Kidney (tissue), 14 donors: Measurements from ENCODE around the gene PRKCE. TPM values are rescaled to one million over a fixed set of nuclear protein-coding genes. Genes with fewer than 3 reads are reported as not detected.
A peak's percentile ranks its signal among the peaks of the same experiment; 100 is the strongest.

Experiments used
- DNase-seq, 5 donors: peaks; one replicate each; pipeline ENCODE4 v3.0.0-alpha.2; 2013 to 2020
- FAIRE-seq: peaks from 2 replicates; lab custom pipeline; 2012; peaks lifted over from hg19 to GRCh38; lab: Jason Lieb, UNC
- H3K27ac ChIP-seq, 2 donors: one replicate each; pipeline ENCODE4 v1.7.0; 2013; ENCODE audit warnings: low read depth in 2 of 2, low read length in 2 of 2, inconsistent platforms in 1 of 2
- H3K27me3 ChIP-seq: one replicate; pipeline ENCODE4 v1.7.1; 2013; ENCODE audit warnings: low read length, inconsistent platforms; ENCODE audit not compliant: control insufficient read depth, insufficient read depth
- H3K36me3 ChIP-seq, 3 donors: one replicate each; pipeline versions ENCODE4 v1.7.0 to v1.7.1; 2013; ENCODE audit warnings: low read length in 3 of 3, control low read depth in 1 of 3, inconsistent platforms in 1 of 3; ENCODE audit not compliant: insufficient read depth in 3 of 3, control insufficient read depth in 2 of 3
- H3K4me1 ChIP-seq, 3 donors: one replicate each; pipeline versions ENCODE4 v1.7.0 to v1.7.1; 2013; ENCODE audit warnings: low read length in 3 of 3, inconsistent platforms in 1 of 3, low read depth in 1 of 3; ENCODE audit not compliant: control insufficient read depth in 2 of 3, insufficient read depth in 2 of 3
- H3K4me3 ChIP-seq, 3 donors: one replicate each; pipeline versions ENCODE4 v1.7.0 to v1.8.1; 2013; ENCODE audit warnings: low read length in 3 of 3, control low read depth in 1 of 3, inconsistent platforms in 1 of 3
- H3K9ac ChIP-seq, 3 donors: one replicate each; pipeline versions ENCODE4 v1.7.0 to v1.7.1; 2013; ENCODE audit warnings: low read length in 3 of 3, control low read depth in 1 of 3, inconsistent platforms in 1 of 3
- H3K9me3 ChIP-seq, 3 donors: one replicate each; pipeline versions ENCODE4 v1.7.0 to v1.7.1; 2013; ENCODE audit warnings: low read length in 3 of 3, control low read depth in 1 of 3, inconsistent platforms in 1 of 3; ENCODE audit not compliant: control insufficient read depth in 2 of 3, insufficient read depth in 1 of 3
- intact Hi-C: fragments of 100-400 bp; cut with DNase I; formaldehyde crosslinking; loops from one replicate; pipeline ENCODE4 v1.11.1; 2022
- polyA plus RNA-seq: library from polyadenylated mRNA; stranded (reverse); fragments of 350-450 nt; fragmentation: Illumina TruSeq; extraction: RNeasy Lipid Tissue Mini Kit (QIAGEN cat#74804); gene quantifications from one replicate; pipeline ENCODE4 v1.2.3, GENCODE V29; 2014; ENCODE audit warnings: low read depth, low replicate concordance; ENCODE audit not compliant: insufficient read depth
- total RNA-seq: library from RNA; stranded (reverse); fragmentation: NEBNext Ultra II Directional; extraction: Animal tissue kit (Norgen Biotek cat#: 25700); gene quantifications from one replicate; pipeline ENCODE4 v1.2.1, GENCODE V29; 2021
- TF ChIP-seq, protein P1 (sequence below): IDR thresholded peaks from 3 replicates; pipeline ENCODE4 v1.5.1; 2012; ENCODE audit warnings: mild to moderate bottlenecking, moderate library complexity, borderline replicate concordance; ENCODE audit not compliant: insufficient read depth; ENCODE audit errors: extremely low read depth
- donor health status: control.
- donor health status: control.
- donor health status: control.
- donor health status: control.
- donor health status: control.
- donor health status: DM: yes; HTN: yes; CAD: no.
- donor health status: Normal renal cell carcinoma (clear cell type).

PRKCE gene
- total and polyA plus RNA-seq, 2 donors from 2014 or later: 11.1 to 27.3 TPM

- Histone ChIP-seq H3K27ac (no peak overlapping the region), H3K9me3 (no peaks in the 10 kb centered on the region), H3K36me3 (no peaks in the 10 kb centered on the region), H3K27me3 (no peaks in the 10 kb centered on the region), H3K4me3 (no peak overlapping the region), H3K4me1 (no peaks in the 10 kb centered on the region), H3K9ac (no peak overlapping the region)
- FAIRE-seq (no peak), DNase-seq (no peak)
- intact Hi-C loops: no loop called here
- TF ChIP-seq, protein P1, sequence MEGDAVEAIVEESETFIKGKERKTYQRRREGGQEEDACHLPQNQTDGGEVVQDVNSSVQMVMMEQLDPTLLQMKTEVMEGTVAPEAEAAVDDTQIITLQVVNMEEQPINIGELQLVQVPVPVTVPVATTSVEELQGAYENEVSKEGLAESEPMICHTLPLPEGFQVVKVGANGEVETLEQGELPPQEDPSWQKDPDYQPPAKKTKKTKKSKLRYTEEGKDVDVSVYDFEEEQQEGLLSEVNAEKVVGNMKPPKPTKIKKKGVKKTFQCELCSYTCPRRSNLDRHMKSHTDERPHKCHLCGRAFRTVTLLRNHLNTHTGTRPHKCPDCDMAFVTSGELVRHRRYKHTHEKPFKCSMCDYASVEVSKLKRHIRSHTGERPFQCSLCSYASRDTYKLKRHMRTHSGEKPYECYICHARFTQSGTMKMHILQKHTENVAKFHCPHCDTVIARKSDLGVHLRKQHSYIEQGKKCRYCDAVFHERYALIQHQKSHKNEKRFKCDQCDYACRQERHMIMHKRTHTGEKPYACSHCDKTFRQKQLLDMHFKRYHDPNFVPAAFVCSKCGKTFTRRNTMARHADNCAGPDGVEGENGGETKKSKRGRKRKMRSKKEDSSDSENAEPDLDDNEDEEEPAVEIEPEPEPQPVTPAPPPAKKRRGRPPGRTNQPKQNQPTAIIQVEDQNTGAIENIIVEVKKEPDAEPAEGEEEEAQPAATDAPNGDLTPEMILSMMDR: no peak
Observed at GRCh38 chr2:45929674-45930395, 278.4 kb downstream of the PRKCE start.

DNA sequence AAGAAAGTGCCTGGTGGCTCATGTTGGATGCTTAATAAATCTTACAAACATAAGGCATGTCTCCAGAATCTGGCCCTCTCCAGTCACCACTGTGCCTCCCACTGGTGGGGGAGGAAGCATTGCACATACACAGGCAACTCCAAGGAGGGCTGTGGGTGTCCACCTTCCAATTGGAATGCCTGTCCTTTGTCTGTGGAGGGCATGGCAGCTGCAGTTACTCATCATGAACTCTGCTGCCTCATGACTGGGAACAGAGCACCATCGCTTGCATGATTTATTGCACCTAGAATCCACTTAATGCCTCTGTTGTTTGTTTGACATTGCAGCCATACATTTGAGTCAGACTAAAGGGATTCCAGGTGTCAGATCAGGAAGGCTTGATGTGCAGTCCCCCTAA, 278.9 kb downstream of the PRKCE start:
- Histone ChIP-seq H3K4me1 (no peaks in the 10 kb centered on the region), H3K9ac (no peak overlapping the region), H3K4me3 (no peak overlapping the region), H3K36me3 (no peaks in the 10 kb centered on the region), H3K27me3 (no peaks in the 10 kb centered on the region), H3K27ac (no peak overlapping the region), H3K9me3 (no peaks in the 10 kb centered on the region)
- peak in 4 of 5 donors; percentile 74 to 86 (median 84) for DNase-seq
- TF ChIP-seq, protein P1: no peak
- intact Hi-C loops: no loop called here
- FAIRE-seq: no peak

- TF ChIP-seq, protein P1: no peak
- FAIRE-seq: no peak
- intact Hi-C loops: no loop called here
Observed at GRCh38 chr2:45932278-45932975, 281.0 kb downstream of the PRKCE start.

More at GRCh38 chr2:45932278-45932975, 281.0 kb downstream of the PRKCE start:
- Histone ChIP-seq H3K27ac (no peak overlapping the region), H3K27me3 (no peaks in the 10 kb centered on the region), H3K4me1 (peaks cover 0 to 5% (median 5%) of the 10 kb centered on the region in 3 donors), H3K9ac (no peak overlapping the region), H3K4me3 (no peak overlapping the region), H3K36me3 (no peaks in the 10 kb centered on the region), H3K9me3 (no peaks in the 10 kb centered on the region)
- no peak for DNase-seq
